Osteoblast (primary cell): Measurements from ENCODE around the gene DIP2C. TPM values are rescaled to one million over a fixed set of nuclear protein-coding genes. Genes with fewer than 3 reads are reported as not detected.

Experiments used
- DNase-seq: peaks from one replicate; pipeline ENCODE4 v3.0.0; 2011; ENCODE audit warnings: low spot score, mixed read lengths; ENCODE audit not compliant: insufficient read length; ENCODE audit errors: missing footprints
- H2AFZ ChIP-seq: 2 replicates; pipeline ENCODE4 v1.6.0; 2011; ENCODE audit warnings: mild to moderate bottlenecking, low read length
- H3K27ac ChIP-seq: 2 replicates; pipeline ENCODE4 v1.5.1; 2011; ENCODE audit warnings: mild to moderate bottlenecking, low read depth, low read length, moderate library complexity
- H3K27me3 ChIP-seq: 2 replicates; pipeline ENCODE4 v1.6.0; 2012; ENCODE audit warnings: mild to moderate bottlenecking, control low read depth, inconsistent platforms, low read length, moderate library complexity; ENCODE audit not compliant: insufficient read depth
- H3K36me3 ChIP-seq: 2 replicates; pipeline ENCODE4 v1.5.1; 2011; ENCODE audit warnings: mild to moderate bottlenecking, low read length, control low read depth, moderate library complexity; ENCODE audit not compliant: insufficient read depth
- H3K4me1 ChIP-seq: 2 replicates; pipeline ENCODE4 v1.5.1; 2011; ENCODE audit warnings: mild to moderate bottlenecking, low read length, control low read depth, moderate library complexity; ENCODE audit not compliant: insufficient read depth
- H3K4me2 ChIP-seq: 2 replicates; pipeline ENCODE4 v1.6.0; 2011; ENCODE audit warnings: mild to moderate bottlenecking, low read length; ENCODE audit not compliant: insufficient read depth
- H3K4me3 ChIP-seq: fragments of 200-600 bp; sonication (generic); 3 replicates; pipeline ENCODE4 v1.5.1; 2012; ENCODE audit warnings: mild to moderate bottlenecking, low read length, inconsistent platforms; ENCODE audit not compliant: insufficient read depth
- H3K79me2 ChIP-seq: 2 replicates; pipeline ENCODE4 v1.6.0; 2012; ENCODE audit warnings: mild to moderate bottlenecking, low read length, control low read depth, inconsistent platforms; ENCODE audit not compliant: insufficient read depth
- H3K9me3 ChIP-seq: 2 replicates; pipeline ENCODE4 v1.5.1; 2011; ENCODE audit warnings: low read depth, low read length, control low read depth
- H4K20me1 ChIP-seq: 2 replicates; pipeline ENCODE4 v1.6.0; 2012; ENCODE audit warnings: mild to moderate bottlenecking, low read length, control low read depth; ENCODE audit not compliant: insufficient read depth
- total RNA-seq: library from RNA; depleted of rRNA; stranded (reverse); fragments of >200 nt; gene quantifications from 2 replicates; pipeline ENCODE4 v1.2.3, GENCODE V29; 2012
- TF ChIP-seq, protein P1 (sequence below): IDR thresholded peaks from 2 replicates; pipeline ENCODE4 v1.5.1; 2011; ENCODE audit warnings: mild to moderate bottlenecking, low read depth, low read length, moderate library complexity; ENCODE audit errors: extremely low read depth

Gene DIP2C
- total RNA-seq, 1 donor, result 36.9 TPM

DNA sequence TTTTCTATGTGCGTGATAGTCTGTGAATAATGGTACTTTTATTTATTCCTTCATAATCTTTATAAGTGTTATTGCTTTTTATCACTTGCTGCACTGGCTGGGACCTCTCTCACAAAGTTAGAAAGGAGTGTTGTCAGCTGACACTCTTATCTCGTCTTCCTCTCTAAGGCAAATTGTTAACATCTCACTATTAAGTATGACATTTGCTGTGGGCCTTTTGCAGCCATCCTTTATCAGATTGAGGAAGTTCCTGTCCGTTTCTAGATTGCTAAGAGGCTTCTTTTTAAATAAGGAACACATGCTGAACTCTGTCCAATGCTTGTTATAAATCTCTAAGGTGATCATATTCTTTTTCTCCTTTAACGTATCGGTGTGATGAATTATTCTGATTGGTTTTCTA is 27.4 kb upstream of the DIP2C start:
- Histone ChIP-seq H3K36me3 (no peaks in the 10 kb centered on the region), H3K27ac (no peak overlapping the region), H3K79me2 (no peaks in the 10 kb centered on the region), H3K27me3 (peaks cover 10% of the 10 kb centered on the region), H3K4me1 (no peaks in the 10 kb centered on the region), H2AFZ (no peak overlapping the region), H4K20me1 (no peaks in the 10 kb centered on the region), H3K9me3 (peaks cover 8% of the 10 kb centered on the region), H3K4me2 (no peak overlapping the region), H3K4me3 (no peak overlapping the region)
- DNase-seq, result no peak
- TF ChIP-seq, protein P1, sequence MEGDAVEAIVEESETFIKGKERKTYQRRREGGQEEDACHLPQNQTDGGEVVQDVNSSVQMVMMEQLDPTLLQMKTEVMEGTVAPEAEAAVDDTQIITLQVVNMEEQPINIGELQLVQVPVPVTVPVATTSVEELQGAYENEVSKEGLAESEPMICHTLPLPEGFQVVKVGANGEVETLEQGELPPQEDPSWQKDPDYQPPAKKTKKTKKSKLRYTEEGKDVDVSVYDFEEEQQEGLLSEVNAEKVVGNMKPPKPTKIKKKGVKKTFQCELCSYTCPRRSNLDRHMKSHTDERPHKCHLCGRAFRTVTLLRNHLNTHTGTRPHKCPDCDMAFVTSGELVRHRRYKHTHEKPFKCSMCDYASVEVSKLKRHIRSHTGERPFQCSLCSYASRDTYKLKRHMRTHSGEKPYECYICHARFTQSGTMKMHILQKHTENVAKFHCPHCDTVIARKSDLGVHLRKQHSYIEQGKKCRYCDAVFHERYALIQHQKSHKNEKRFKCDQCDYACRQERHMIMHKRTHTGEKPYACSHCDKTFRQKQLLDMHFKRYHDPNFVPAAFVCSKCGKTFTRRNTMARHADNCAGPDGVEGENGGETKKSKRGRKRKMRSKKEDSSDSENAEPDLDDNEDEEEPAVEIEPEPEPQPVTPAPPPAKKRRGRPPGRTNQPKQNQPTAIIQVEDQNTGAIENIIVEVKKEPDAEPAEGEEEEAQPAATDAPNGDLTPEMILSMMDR, result no peak

GRCh38 chr10:714214-714613 is 24.7 kb upstream of the DIP2C start:
- no peaks in the 10 kb centered on the region for H4K20me1 ChIP-seq
- H3K4me3 ChIP-seq, result no peak overlapping the region
- H3K4me1 ChIP-seq, result no peaks in the 10 kb centered on the region
- TF ChIP-seq, protein P1, result no peak
- H2AFZ ChIP-seq, result no peak overlapping the region
- H3K36me3 ChIP-seq, result no peaks in the 10 kb centered on the region
- H3K9me3 ChIP-seq, result peaks cover 8% of the 10 kb centered on the region
- H3K4me2 ChIP-seq, result no peak overlapping the region
- DNase-seq, result no peak
- H3K27ac ChIP-seq, result no peak overlapping the region
- peaks cover 13% of the 10 kb centered on the region for H3K27me3 ChIP-seq
- no peaks in the 10 kb centered on the region for H3K79me2 ChIP-seq

- Histone ChIP-seq H3K4me1 (no peaks in the 10 kb centered on the region), H3K27me3 (peaks cover 24% of the 10 kb centered on the region), H3K36me3 (no peaks in the 10 kb centered on the region), H3K4me3 (no peak overlapping the region), H2AFZ (no peak overlapping the region), H3K9me3 (peaks cover 8% of the 10 kb centered on the region), H3K4me2 (no peak overlapping the region), H4K20me1 (no peaks in the 10 kb centered on the region), H3K79me2 (no peaks in the 10 kb centered on the region), H3K27ac (no peak overlapping the region)
- TF ChIP-seq, protein P1, result no peak
- no peak for DNase-seq
These were observed 23.1 kb upstream of the DIP2C start for GRCh38 chr10:712575-712974.

DNA sequence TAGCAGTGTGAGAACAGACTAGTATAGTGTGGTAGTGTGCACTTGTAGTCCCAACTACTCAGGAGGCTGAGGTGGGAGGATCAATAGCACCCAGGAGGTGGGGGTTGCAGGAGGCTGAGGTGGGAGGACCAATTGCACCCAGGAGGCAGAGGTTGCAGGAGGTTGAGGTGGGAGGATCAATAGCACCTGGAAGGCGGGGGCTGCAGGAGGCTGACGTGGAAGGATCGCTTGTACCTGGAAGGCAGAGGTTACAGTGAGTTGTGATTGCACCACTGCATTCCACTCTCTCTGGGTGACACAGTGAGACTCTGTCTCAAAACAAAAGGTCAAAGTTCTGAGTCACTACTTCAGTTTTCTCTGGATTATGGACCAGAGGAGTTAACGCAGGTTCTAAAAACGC is 22.6 kb upstream of the DIP2C start:
- DNase-seq, result no peak

More for the DNA sequence above, 22.6 kb upstream of the DIP2C start:
- H4K20me1 ChIP-seq, result no peaks in the 10 kb centered on the region
- TF ChIP-seq, protein P1, result no peak
- H3K79me2 ChIP-seq, result no peaks in the 10 kb centered on the region
- H3K9me3 ChIP-seq, result peaks cover 8% of the 10 kb centered on the region
- H3K4me1 ChIP-seq, result no peaks in the 10 kb centered on the region
- no peak overlapping the region for H3K4me3 ChIP-seq
- no peaks in the 10 kb centered on the region for H3K36me3 ChIP-seq
- no peak overlapping the region for H3K4me2 ChIP-seq
- H3K27me3 ChIP-seq, result peaks cover 25% of the 10 kb centered on the region
- H2AFZ ChIP-seq, result no peak overlapping the region
- no peak overlapping the region for H3K27ac ChIP-seq
